KMS-11 (cell line): ENCODE data around the gene SLC13A5.

ENCODE experiments used
- H2AFZ ChIP-seq: fragments of 200-600 bp; sonication (generic); 2 replicates; pipeline ENCODE4 v1.6.1; 2016; ENCODE audit warnings: antibody characterized with exemption, mixed run types, low read depth
- H3K27ac ChIP-seq: fragments of 200-600 bp; sonication (generic); 2 replicates; pipeline ENCODE4 v1.6.1; 2016; ENCODE audit warnings: mild to moderate bottlenecking, mixed run types
- H3K27me3 ChIP-seq: fragments of 200-600 bp; sonication (generic); 2 replicates; pipeline ENCODE4 v1.6.1; 2017; ENCODE audit warnings: mild to moderate bottlenecking, low read depth, mixed run types, moderate library complexity; ENCODE audit not compliant: insufficient read depth
- H3K36me3 ChIP-seq: fragments of 200-600 bp; sonication (generic); 2 replicates; pipeline ENCODE4 v1.6.1; 2017; ENCODE audit warnings: mild to moderate bottlenecking, mixed run types; ENCODE audit not compliant: insufficient read depth
- H3K4me1 ChIP-seq: fragments of 200-600 bp; sonication (generic); 2 replicates; pipeline ENCODE4 v1.6.1; 2016; ENCODE audit warnings: mild to moderate bottlenecking, low read depth, mixed run types; ENCODE audit not compliant: poor library complexity, severe bottlenecking
- H3K4me2 ChIP-seq: fragments of 200-600 bp; sonication (generic); 2 replicates; pipeline ENCODE4 v1.7.0; 2016; ENCODE audit warnings: mild to moderate bottlenecking, mixed run types
- H3K4me3 ChIP-seq: fragments of 200-600 bp; sonication (generic); IDR thresholded peaks from 2 replicates; pipeline ENCODE4 v1.6.1; 2017; ENCODE audit warnings: low read depth, low read length, mixed read lengths; ENCODE audit not compliant: insufficient read depth
- H3K79me2 ChIP-seq: fragments of 200-600 bp; sonication (generic); 2 replicates; pipeline ENCODE4 v1.6.1; 2016; ENCODE audit warnings: low read depth, mixed run types; ENCODE audit not compliant: insufficient read depth
- H3K9ac ChIP-seq: fragments of 200-600 bp; sonication (generic); 2 replicates; pipeline ENCODE4 v1.6.1; 2016; ENCODE audit warnings: mild to moderate bottlenecking, mixed run types
- H4K20me1 ChIP-seq: fragments of 200-600 bp; sonication (generic); 2 replicates; pipeline ENCODE4 v1.6.1; 2016; ENCODE audit warnings: mild to moderate bottlenecking, mixed run types; ENCODE audit not compliant: insufficient read depth
- CTCF ChIP-seq: fragments of 200-600 bp; sonication (generic); conservative IDR thresholded peaks from 2 replicates; pipeline ENCODE4 v1.6.1; 2017; ENCODE audit warnings: low read depth, mild to moderate bottlenecking, antibody characterized with exemption, low read length, moderate library complexity, mixed read lengths

SLC13A5 gene

GRCh38 chr17:6639014-6639585 lies 74.1 kb downstream of the SLC13A5 start:
- no peak overlapping the region for H2AFZ ChIP-seq
- no peak overlapping the region for H3K27ac ChIP-seq
- no peak for TF ChIP-seq CTCF

GRCh38 chr17:6638046-6638908 lies 74.9 kb downstream of the SLC13A5 start:
- H2AFZ ChIP-seq, result no peak overlapping the region
- H4K20me1 ChIP-seq, result no peaks in the 10 kb centered on the region
- no peak for TF ChIP-seq CTCF
- no peaks in the 10 kb centered on the region for H3K4me1 ChIP-seq
- H3K9ac ChIP-seq, result no peak overlapping the region
- no peaks in the 10 kb centered on the region for H3K79me2 ChIP-seq
- no peaks in the 10 kb centered on the region for H3K36me3 ChIP-seq
- H3K27ac ChIP-seq, result no peak overlapping the region
- no peak overlapping the region for H3K4me2 ChIP-seq
- H3K27me3 ChIP-seq, result no peaks in the 10 kb centered on the region
- H3K4me3 ChIP-seq, result no peak overlapping the region

More at GRCh38 chr17:6639014-6639585, 74.1 kb downstream of the SLC13A5 start:
- H3K27me3 ChIP-seq, result no peaks in the 10 kb centered on the region
- H3K36me3 ChIP-seq, result no peaks in the 10 kb centered on the region
- no peaks in the 10 kb centered on the region for H3K4me1 ChIP-seq
- H3K4me2 ChIP-seq, result no peak overlapping the region; the same call in 1 of the 2 replicates
- no peak overlapping the region; the same call in 1 of the 2 replicates for H3K9ac ChIP-seq
- H3K4me3 ChIP-seq, result no peak overlapping the region
- no peaks in the 10 kb centered on the region for H3K79me2 ChIP-seq
- H4K20me1 ChIP-seq, result no peaks in the 10 kb centered on the region

- Histone ChIP-seq H4K20me1 (no peaks in the 10 kb centered on the region), H3K79me2 (no peaks in the 10 kb centered on the region), H3K27ac (no peak overlapping the region), H3K9ac (no peak overlapping the region), H2AFZ (no peak overlapping the region), H3K27me3 (no peaks in the 10 kb centered on the region), H3K36me3 (no peaks in the 10 kb centered on the region), H3K4me1 (no peaks in the 10 kb centered on the region), H3K4me3 (no peak overlapping the region), H3K4me2 (no peak overlapping the region)
- TF ChIP-seq CTCF, result no peak
Observed at GRCh38 chr17:6637458-6637840, 75.7 kb downstream of the SLC13A5 start.

- Histone ChIP-seq H3K4me3 (no peak overlapping the region), H2AFZ (no peak overlapping the region), H3K4me2 (no peak overlapping the region), H4K20me1 (no peaks in the 10 kb centered on the region), H3K9ac (no peak overlapping the region), H3K27me3 (no peaks in the 10 kb centered on the region), H3K36me3 (no peaks in the 10 kb centered on the region), H3K79me2 (no peaks in the 10 kb centered on the region), H3K27ac (no peak overlapping the region), H3K4me1 (no peaks in the 10 kb centered on the region)
- TF ChIP-seq CTCF, result no peak
Observed at GRCh38 chr17:6636616-6637457, 76.3 kb downstream of the SLC13A5 start.
